WTC11 (cell line): ENCODE data around the gene DTNBP1.

Experiments
- ATF2 ChIP-seq: sonication (generic); formaldehyde crosslinking; IDR thresholded peaks from 2 replicates; pipeline ENCODE4 v1.8.1; 2022; ENCODE audit warnings: low read depth, missing genetic modification reagents, borderline replicate concordance
- FOXP1 ChIP-seq: sonication (generic); formaldehyde crosslinking; IDR thresholded peaks from 2 replicates; pipeline ENCODE4 v1.8.0; 2022; ENCODE audit warnings: missing genetic modification reagents, mild to moderate bottlenecking, moderate library complexity, borderline replicate concordance
- GABPB1 ChIP-seq: sonication (generic); formaldehyde crosslinking; IDR thresholded peaks from 2 replicates; pipeline ENCODE4 v1.8.1; 2023; ENCODE audit warnings: mild to moderate bottlenecking, missing genetic modification reagents
- NFYB ChIP-seq: sonication (generic); formaldehyde crosslinking; conservative IDR thresholded peaks from 2 replicates; pipeline ENCODE4 v1.8.0; 2022; ENCODE audit warnings: low read depth, missing genetic modification reagents
- SMAD3 ChIP-seq: sonication (generic); formaldehyde crosslinking; IDR thresholded peaks from 2 replicates; pipeline ENCODE4 v1.8.0; 2022; ENCODE audit warnings: missing genetic modification reagents, mild to moderate bottlenecking, borderline replicate concordance
- TCF7 ChIP-seq: sonication (generic); formaldehyde crosslinking; IDR thresholded peaks from 2 replicates; pipeline ENCODE4 v1.8.0; 2022; ENCODE audit warnings: mild to moderate bottlenecking, low read depth, missing genetic modification reagents, moderate library complexity
- TP53 ChIP-seq: sonication (generic); formaldehyde crosslinking; IDR thresholded peaks from 2 replicates; pipeline ENCODE4 v1.8.1; 2023; ENCODE audit warnings: mild to moderate bottlenecking, missing genetic modification reagents
- ZNF396 ChIP-seq: fragments of 250-450 bp; sonication (Bioruptor Pico); IDR thresholded peaks from 2 replicates; pipeline ENCODE4 v1.8.0; 2021; ENCODE audit warnings: mild to moderate bottlenecking, moderate library complexity, borderline replicate concordance
- TF ChIP-seq, protein P1 (sequence below): fragments of 200-600 bp; IDR thresholded peaks from 2 replicates; pipeline ENCODE4 v1.8.0; 2022; ENCODE audit warnings: antibody characterized with exemption
- TF ChIP-seq, protein P2 (sequence below): sonication (generic); formaldehyde crosslinking; IDR thresholded peaks from 2 replicates; pipeline ENCODE4 v1.8.1; 2022; ENCODE audit warnings: low read depth, mild to moderate bottlenecking, moderate library complexity, missing genetic modification reagents, borderline replicate concordance
- TF ChIP-seq, protein P3 (sequence below): sonication (generic); formaldehyde crosslinking; IDR thresholded peaks from 2 replicates; pipeline ENCODE4 v1.8.0; 2022; ENCODE audit warnings: missing genetic modification reagents

GRCh38 chr6:15475872-15476271, 187.0 kb downstream of the DTNBP1 start:
- TF ChIP-seq ZNF396 (CRISPR knock-in tag): no peak
- no peak for TF ChIP-seq ATF2 (CRISPR knock-in tag)
- TF ChIP-seq, protein P1, sequence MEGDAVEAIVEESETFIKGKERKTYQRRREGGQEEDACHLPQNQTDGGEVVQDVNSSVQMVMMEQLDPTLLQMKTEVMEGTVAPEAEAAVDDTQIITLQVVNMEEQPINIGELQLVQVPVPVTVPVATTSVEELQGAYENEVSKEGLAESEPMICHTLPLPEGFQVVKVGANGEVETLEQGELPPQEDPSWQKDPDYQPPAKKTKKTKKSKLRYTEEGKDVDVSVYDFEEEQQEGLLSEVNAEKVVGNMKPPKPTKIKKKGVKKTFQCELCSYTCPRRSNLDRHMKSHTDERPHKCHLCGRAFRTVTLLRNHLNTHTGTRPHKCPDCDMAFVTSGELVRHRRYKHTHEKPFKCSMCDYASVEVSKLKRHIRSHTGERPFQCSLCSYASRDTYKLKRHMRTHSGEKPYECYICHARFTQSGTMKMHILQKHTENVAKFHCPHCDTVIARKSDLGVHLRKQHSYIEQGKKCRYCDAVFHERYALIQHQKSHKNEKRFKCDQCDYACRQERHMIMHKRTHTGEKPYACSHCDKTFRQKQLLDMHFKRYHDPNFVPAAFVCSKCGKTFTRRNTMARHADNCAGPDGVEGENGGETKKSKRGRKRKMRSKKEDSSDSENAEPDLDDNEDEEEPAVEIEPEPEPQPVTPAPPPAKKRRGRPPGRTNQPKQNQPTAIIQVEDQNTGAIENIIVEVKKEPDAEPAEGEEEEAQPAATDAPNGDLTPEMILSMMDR: no peak
- TF ChIP-seq TCF7 (CRISPR knock-in tag): no peak
- no peak for TF ChIP-seq NFYB (CRISPR knock-in tag)
- TF ChIP-seq GABPB1 (CRISPR knock-in tag): no peak
- no peak for TF ChIP-seq FOXP1 (CRISPR knock-in tag)
- TF ChIP-seq, protein P2, sequence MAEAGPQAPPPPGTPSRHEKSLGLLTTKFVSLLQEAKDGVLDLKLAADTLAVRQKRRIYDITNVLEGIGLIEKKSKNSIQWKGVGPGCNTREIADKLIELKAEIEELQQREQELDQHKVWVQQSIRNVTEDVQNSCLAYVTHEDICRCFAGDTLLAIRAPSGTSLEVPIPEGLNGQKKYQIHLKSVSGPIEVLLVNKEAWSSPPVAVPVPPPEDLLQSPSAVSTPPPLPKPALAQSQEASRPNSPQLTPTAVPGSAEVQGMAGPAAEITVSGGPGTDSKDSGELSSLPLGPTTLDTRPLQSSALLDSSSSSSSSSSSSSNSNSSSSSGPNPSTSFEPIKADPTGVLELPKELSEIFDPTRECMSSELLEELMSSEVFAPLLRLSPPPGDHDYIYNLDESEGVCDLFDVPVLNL (CRISPR knock-in tag): no peak
- no peak for TF ChIP-seq TP53
- TF ChIP-seq SMAD3: no peak
- TF ChIP-seq, protein P3, sequence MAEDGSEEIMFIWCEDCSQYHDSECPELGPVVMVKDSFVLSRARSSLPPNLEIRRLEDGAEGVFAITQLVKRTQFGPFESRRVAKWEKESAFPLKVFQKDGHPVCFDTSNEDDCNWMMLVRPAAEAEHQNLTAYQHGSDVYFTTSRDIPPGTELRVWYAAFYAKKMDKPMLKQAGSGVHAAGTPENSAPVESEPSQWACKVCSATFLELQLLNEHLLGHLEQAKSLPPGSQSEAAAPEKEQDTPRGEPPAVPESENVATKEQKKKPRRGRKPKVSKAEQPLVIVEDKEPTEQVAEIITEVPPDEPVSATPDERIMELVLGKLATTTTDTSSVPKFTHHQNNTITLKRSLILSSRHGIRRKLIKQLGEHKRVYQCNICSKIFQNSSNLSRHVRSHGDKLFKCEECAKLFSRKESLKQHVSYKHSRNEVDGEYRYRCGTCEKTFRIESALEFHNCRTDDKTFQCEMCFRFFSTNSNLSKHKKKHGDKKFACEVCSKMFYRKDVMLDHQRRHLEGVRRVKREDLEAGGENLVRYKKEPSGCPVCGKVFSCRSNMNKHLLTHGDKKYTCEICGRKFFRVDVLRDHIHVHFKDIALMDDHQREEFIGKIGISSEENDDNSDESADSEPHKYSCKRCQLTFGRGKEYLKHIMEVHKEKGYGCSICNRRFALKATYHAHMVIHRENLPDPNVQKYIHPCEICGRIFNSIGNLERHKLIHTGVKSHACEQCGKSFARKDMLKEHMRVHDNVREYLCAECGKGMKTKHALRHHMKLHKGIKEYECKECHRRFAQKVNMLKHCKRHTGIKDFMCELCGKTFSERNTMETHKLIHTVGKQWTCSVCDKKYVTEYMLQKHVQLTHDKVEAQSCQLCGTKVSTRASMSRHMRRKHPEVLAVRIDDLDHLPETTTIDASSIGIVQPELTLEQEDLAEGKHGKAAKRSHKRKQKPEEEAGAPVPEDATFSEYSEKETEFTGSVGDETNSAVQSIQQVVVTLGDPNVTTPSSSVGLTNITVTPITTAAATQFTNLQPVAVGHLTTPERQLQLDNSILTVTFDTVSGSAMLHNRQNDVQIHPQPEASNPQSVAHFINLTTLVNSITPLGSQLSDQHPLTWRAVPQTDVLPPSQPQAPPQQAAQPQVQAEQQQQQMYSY (CRISPR knock-in tag): no peak
